Measurements from ENCODE around the gene AIG1. TPM values are rescaled to one million over a fixed set of nuclear protein-coding genes. Genes with fewer than 3 reads are reported as not detected.

AIG1 gene
- total RNA-seq, 2 donors from 2014 or later = 32.9 to 53.6 TPM

DNA sequence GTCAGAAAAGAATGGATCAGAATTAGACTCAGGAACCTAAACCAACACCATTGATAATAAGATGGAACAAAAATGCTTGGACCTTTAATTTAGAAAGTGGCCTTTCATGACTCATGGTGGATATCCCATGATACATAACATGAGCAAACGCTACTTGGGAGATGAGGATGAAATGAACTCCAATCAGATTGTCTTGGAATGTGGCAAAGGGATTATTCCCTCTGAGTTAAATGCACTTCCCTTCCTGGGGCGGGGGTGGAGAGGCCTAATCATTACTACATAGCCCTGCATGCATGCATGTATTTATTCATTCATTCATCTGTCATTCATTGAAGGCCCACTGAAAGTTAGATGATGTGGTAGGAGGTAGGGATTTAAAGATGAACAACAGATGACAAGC is 174.0 kb downstream of the AIG1 start:
- DNase-seq (ENCODE audit: low spot score) (no peak), ATAC-seq (ENCODE audit: insufficient number of reproducible peaks, low FRiP score, low read depth) (no peak)
- Histone ChIP-seq H3K27me3 (replicated peaks; ENCODE audit: insufficient read depth) (no peaks in the 10 kb centered on the region), H3K4me1 (ENCODE audit: control insufficient read depth in 1 of 2, low read depth in 2 of 2) (no peaks in the 10 kb centered on the region), H3K9me3 (no peaks in the 10 kb centered on the region), H3K27ac (no peak overlapping the region), H3K4me3 (no peak overlapping the region), H3K36me3 (no peaks in the 10 kb centered on the region)
- TF ChIP-seq, protein P1, sequence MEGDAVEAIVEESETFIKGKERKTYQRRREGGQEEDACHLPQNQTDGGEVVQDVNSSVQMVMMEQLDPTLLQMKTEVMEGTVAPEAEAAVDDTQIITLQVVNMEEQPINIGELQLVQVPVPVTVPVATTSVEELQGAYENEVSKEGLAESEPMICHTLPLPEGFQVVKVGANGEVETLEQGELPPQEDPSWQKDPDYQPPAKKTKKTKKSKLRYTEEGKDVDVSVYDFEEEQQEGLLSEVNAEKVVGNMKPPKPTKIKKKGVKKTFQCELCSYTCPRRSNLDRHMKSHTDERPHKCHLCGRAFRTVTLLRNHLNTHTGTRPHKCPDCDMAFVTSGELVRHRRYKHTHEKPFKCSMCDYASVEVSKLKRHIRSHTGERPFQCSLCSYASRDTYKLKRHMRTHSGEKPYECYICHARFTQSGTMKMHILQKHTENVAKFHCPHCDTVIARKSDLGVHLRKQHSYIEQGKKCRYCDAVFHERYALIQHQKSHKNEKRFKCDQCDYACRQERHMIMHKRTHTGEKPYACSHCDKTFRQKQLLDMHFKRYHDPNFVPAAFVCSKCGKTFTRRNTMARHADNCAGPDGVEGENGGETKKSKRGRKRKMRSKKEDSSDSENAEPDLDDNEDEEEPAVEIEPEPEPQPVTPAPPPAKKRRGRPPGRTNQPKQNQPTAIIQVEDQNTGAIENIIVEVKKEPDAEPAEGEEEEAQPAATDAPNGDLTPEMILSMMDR (IDR thresholded peaks at IDR 0.05) = no peak

DNA sequence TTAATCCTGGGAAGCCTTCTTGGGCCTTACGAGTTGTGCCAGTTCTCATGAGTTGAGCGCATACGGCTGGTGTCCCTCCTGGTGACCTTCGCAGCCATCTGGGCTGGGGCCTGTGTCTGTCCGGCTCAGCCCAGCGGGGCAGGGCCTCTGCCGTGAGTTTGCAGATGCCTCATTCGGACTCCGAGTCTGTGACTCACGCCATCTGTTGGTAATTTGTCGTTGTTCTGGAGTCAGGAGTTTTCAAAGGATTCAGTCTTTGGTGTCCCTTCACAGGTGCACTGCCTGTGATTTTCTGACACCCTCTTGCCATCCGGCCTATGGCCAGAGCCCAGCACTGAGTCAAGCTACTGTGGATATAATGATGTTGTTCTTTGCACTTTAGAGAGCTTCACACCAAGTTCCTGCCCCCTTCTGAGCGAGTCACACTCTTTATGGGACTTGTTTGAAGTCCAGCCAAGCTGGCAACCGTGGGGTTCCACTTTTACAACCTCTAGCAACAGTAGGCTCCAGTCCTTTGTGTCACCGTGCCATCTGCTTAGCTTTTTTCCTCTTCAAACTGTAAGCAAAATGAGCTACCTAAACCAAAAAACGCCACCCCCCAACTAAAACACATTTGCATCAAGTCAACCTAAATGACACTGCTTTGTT is 175.6 kb downstream of the AIG1 start:
- H3K36me3 ChIP-seq = no peaks in the 10 kb centered on the region
- DNase-seq (ENCODE audit: low spot score) (no peak), ATAC-seq (ENCODE audit: insufficient number of reproducible peaks, low FRiP score, low read depth) (no peak)
- H3K4me1 ChIP-seq (ENCODE audit: control insufficient read depth in 1 of 2, low read depth in 2 of 2) = no peaks in the 10 kb centered on the region
- H3K9me3 ChIP-seq = no peaks in the 10 kb centered on the region
- H3K27me3 ChIP-seq (replicated peaks; ENCODE audit: insufficient read depth) = no peaks in the 10 kb centered on the region
- TF ChIP-seq, protein P1 (IDR thresholded peaks at IDR 0.05) = no peak
- H3K27ac ChIP-seq = no peak overlapping the region
- no peak overlapping the region for H3K4me3 ChIP-seq

DNA sequence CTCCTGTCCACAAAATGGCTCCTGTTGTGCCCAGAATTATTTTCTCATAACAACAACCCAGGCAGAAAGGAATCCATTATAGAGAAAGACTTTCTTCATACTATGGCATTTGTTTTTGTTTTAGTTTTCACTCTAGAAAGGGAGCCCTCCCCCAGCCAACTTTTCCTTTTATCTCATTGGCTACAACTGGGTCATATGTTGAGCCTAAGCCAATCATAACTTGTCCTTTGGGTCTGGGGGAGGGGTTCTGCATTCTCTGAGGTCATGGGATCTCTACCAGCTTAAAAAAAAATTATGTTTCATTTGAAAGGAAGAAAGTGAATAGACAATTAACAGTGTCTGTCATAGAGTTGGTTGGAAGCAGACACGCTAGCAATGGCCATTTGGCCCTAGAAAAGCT is 177.6 kb downstream of the AIG1 start:
- Histone ChIP-seq H3K9me3 (no peaks in the 10 kb centered on the region), H3K36me3 (no peaks in the 10 kb centered on the region), H3K4me3 (no peak overlapping the region), H3K27me3 (replicated peaks; ENCODE audit: insufficient read depth) (no peaks in the 10 kb centered on the region), H3K27ac (no peak overlapping the region), H3K4me1 (ENCODE audit: control insufficient read depth in 1 of 2, low read depth in 2 of 2) (peaks cover 0 to 11% of the 10 kb centered on the region in 2 donors)
- TF ChIP-seq, protein P1 (IDR thresholded peaks at IDR 0.05) = no peak
- no peak for ATAC-seq (ENCODE audit: insufficient number of reproducible peaks, low FRiP score, low read depth)
- DNase-seq (ENCODE audit: low spot score) = no peak

DNA sequence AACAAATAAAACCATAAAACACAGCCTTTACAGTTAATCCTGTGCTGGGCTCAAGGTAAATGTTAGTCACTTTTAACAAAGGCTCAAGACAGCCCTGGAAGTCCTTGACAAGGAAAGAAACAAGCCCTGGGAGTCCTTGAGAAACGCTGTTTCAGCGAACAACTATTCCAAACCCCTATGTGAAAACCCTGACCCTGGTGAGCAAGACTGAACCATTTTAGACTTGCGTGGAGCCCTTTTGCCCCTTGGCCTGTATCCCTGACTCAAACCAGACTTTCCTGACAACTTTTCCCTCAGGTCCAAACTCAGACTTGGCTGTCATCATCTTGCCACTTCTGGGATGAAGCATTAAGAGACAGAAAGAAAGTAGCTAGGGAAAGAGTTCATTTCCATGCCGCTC is 180.4 kb downstream of the AIG1 start:
- no peaks in the 10 kb centered on the region for H3K36me3 ChIP-seq
- H3K27ac ChIP-seq = no peak overlapping the region
- ATAC-seq (ENCODE audit: insufficient number of reproducible peaks, low FRiP score, low read depth) (no peak), DNase-seq (ENCODE audit: low spot score) (no peak)
- H3K27me3 ChIP-seq (replicated peaks; ENCODE audit: insufficient read depth) = no peaks in the 10 kb centered on the region
- TF ChIP-seq, protein P1 (IDR thresholded peaks at IDR 0.05) = no peak
- no peak overlapping the region for H3K4me3 ChIP-seq
- no peaks in the 10 kb centered on the region for H3K9me3 ChIP-seq
- peaks cover 0 to 11% of the 10 kb centered on the region in 2 donors for H3K4me1 ChIP-seq (ENCODE audit: control insufficient read depth in 1 of 2, low read depth in 2 of 2)

DNA sequence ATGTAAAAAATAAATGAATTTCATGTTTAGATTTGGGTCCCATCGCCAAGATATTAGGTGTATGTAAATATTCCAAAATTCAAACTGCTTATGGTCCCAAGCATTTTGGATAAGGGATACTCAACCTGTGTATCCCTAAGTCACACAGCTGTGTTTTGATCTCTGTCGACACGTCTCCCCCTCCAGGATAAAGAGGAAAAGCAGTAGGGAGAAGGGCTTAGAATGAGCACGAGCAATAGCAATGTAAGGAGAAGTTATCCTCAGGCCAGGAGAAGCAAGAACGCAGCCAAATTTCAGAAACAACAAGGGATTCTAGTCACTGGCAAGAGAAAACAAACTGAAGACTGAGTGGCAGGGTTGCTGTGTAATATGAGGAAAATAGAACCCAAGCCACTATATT is 181.2 kb downstream of the AIG1 start:
- DNase-seq (ENCODE audit: low spot score) (no peak), ATAC-seq (ENCODE audit: insufficient number of reproducible peaks, low FRiP score, low read depth) (no peak)
- Histone ChIP-seq H3K36me3 (no peaks in the 10 kb centered on the region), H3K27ac (no peak overlapping the region), H3K9me3 (no peaks in the 10 kb centered on the region), H3K4me1 (ENCODE audit: control insufficient read depth in 1 of 2, low read depth in 2 of 2) (peaks cover 0 to 16% of the 10 kb centered on the region in 2 donors), H3K4me3 (no peak overlapping the region), H3K27me3 (replicated peaks; ENCODE audit: insufficient read depth) (no peaks in the 10 kb centered on the region)
- TF ChIP-seq, protein P1 (IDR thresholded peaks at IDR 0.05) = no peak

All from thoracic aorta (tissue), 2 donors.